A549 (cell line): Measurements from ENCODE around the gene CHST10. TPM values are rescaled to one million over a fixed set of nuclear protein-coding genes. Genes with fewer than 3 reads are reported as not detected.

Experiments
- ATAC-seq, 2 experiments: fragments of 200-7000 bp in 1 of 2; fragments of >200 bp in 1 of 2; cut with Nextera tagmentation in 1 of 2; cut with Tn5 transposase in 1 of 2; 3 replicates each; pipeline versions ENCODE4 v1.8.0 to v1.9.1; 2018 to 2020; ENCODE audit warnings: mild to moderate bottlenecking in 1 of 2, moderate library complexity in 1 of 2
- CTCF ChIA-PET: fragments of 300-600 bp; sonication (Branson Sonifier 250); formaldehyde crosslinking; extraction: SDS; loops from one replicate; lab custom pipeline; 2021; ENCODE audit warnings: antibody characterized with exemption, inconsistent platforms; lab: Yijun Ruan, JAX
- POLR2A ChIA-PET: fragments of 350-600 bp; formaldehyde crosslinking; extraction: SDS; loops from one replicate; lab custom pipeline; 2021; ENCODE audit warnings: antibody characterized with exemption, inconsistent platforms; lab: Yijun Ruan, JAX
- DNase-seq, 2 experiments: peaks; one replicate each; pipeline versions ENCODE4 v3.0.0 to v3.0.0-alpha.2; 2011 to 2016; ENCODE audit warnings: low read depth in 1 of 2, low spot score in 1 of 2
- FAIRE-seq: peaks from 2 replicates; lab custom pipeline; 2011; peaks lifted over from hg19 to GRCh38; lab: Jason Lieb, UNC
- H3K27ac ChIP-seq, 2 experiments: fragments of >200 bp; sonication (Bioruptor Twin); formaldehyde crosslinking; 3 replicates each; pipeline ENCODE4 v1.5.1; 2016 to 2017
- H3K4me1 ChIP-seq: fragments of >200 bp; sonication (Bioruptor Twin); formaldehyde crosslinking; 3 replicates; pipeline ENCODE4 v1.6.1; 2016
- H3K4me2 ChIP-seq: fragments of >200 bp; sonication (Bioruptor Twin); formaldehyde crosslinking; 3 replicates; pipeline ENCODE4 v1.6.1; 2016
- H3K4me3 ChIP-seq: fragments of >200 bp; sonication (Bioruptor Twin); formaldehyde crosslinking; 3 replicates; pipeline ENCODE4 v1.5.1; 2016
- H3K9me3 ChIP-seq: fragments of >200 bp; sonication (Bioruptor Twin); formaldehyde crosslinking; 3 replicates; pipeline ENCODE4 v1.6.1; 2016
- BHLHE40 ChIP-seq: IDR thresholded peaks from 2 replicates; pipeline ENCODE4 v1.6.1; 2012; ENCODE audit warnings: low read depth, low read length, inconsistent platforms
- CBX2 ChIP-seq: fragments of 200-600 bp; sonication (generic); IDR thresholded peaks from 2 replicates; pipeline ENCODE4 v1.6.1; 2016; ENCODE audit warnings: low read depth, mild to moderate bottlenecking, borderline replicate concordance
- CBX8 ChIP-seq: fragments of 200-600 bp; sonication (generic); IDR thresholded peaks from 2 replicates; pipeline ENCODE4 v1.6.1; 2016
- CTCF ChIP-seq: fragments of >200 bp; sonication (Bioruptor Twin); formaldehyde crosslinking; IDR thresholded peaks from 3 replicates; pipeline ENCODE4 v1.5.1; 2016
- E2F6 ChIP-seq: IDR thresholded peaks from 2 replicates; pipeline ENCODE4 v1.6.1; 2012; ENCODE audit warnings: low read depth, borderline replicate concordance
- EHF ChIP-seq: fragments of 250-450 bp; sonication (Bioruptor Pico); IDR thresholded peaks from 2 replicates; pipeline ENCODE4 v1.5.0; 2020; ENCODE audit warnings: mild to moderate bottlenecking
- EHMT2 ChIP-seq: fragments of 200-600 bp; sonication (generic); IDR thresholded peaks from 2 replicates; pipeline ENCODE4 v1.6.1; 2016; ENCODE audit warnings: antibody characterized with exemption, low read depth, mild to moderate bottlenecking, moderate library complexity
- ELK1 ChIP-seq: fragments of 150-350 bp; IDR thresholded peaks from 2 replicates; pipeline ENCODE4 v1.6.1; 2014; ENCODE audit warnings: low read depth, mild to moderate bottlenecking, low read length
- ESRRA ChIP-seq: fragments of 150-350 bp; IDR thresholded peaks from 2 replicates; pipeline ENCODE4 v1.6.1; 2014; ENCODE audit warnings: mild to moderate bottlenecking, low read length, borderline replicate concordance
- FOSB ChIP-seq: fragments of 250-450 bp; sonication (Bioruptor Pico); IDR thresholded peaks from 2 replicates; pipeline ENCODE4 v1.5.0; 2020; ENCODE audit warnings: mild to moderate bottlenecking, moderate library complexity
- FOXS1 ChIP-seq: fragments of 250-450 bp; sonication (Bioruptor Pico); IDR thresholded peaks from 2 replicates; pipeline ENCODE4 v1.5.0; 2020; ENCODE audit warnings: mild to moderate bottlenecking, moderate library complexity
- HEYL ChIP-seq: fragments of 250-450 bp; sonication (Bioruptor Pico); IDR thresholded peaks from 2 replicates; pipeline ENCODE4 v1.8.0; 2021; ENCODE audit warnings: mild to moderate bottlenecking, moderate library complexity
- HOXA7 ChIP-seq: fragments of 250-450 bp; sonication (Bioruptor Pico); IDR thresholded peaks from 2 replicates; pipeline ENCODE4 v1.5.0; 2020; ENCODE audit warnings: mild to moderate bottlenecking, moderate library complexity
- JUN ChIP-seq, 2 experiments: fragments of >200 bp; sonication (Bioruptor Twin); formaldehyde crosslinking; IDR thresholded peaks; 2 replicates in 1 of 2; 3 replicates in 1 of 2; pipeline ENCODE4 v1.6.1; 2016 to 2017
- JUNB ChIP-seq: fragments of >200 bp; sonication (Bioruptor Twin); formaldehyde crosslinking; IDR thresholded peaks from 2 replicates; pipeline ENCODE4 v1.6.1; 2016
- MAFK ChIP-seq: fragments of 450-650 bp; IDR thresholded peaks from 2 replicates; pipeline ENCODE4 v1.6.1; 2014; ENCODE audit not compliant: partially characterized antibody
- MYC ChIP-seq: IDR thresholded peaks from 2 replicates; pipeline ENCODE4 v1.6.1; 2012; ENCODE audit warnings: mild to moderate bottlenecking, inconsistent platforms, low read length, improper control_type of control experiment, borderline replicate concordance
- NPAS2 ChIP-seq: fragments of 250-450 bp; sonication (Bioruptor Pico); IDR thresholded peaks from 2 replicates; pipeline ENCODE4 v1.8.0; 2022; ENCODE audit warnings: mild to moderate bottlenecking, moderate library complexity, borderline replicate concordance
- NR3C1 ChIP-seq: fragments of >200 bp; sonication (Bioruptor Twin); formaldehyde crosslinking; IDR thresholded peaks from 3 replicates; pipeline ENCODE4 v1.6.1; 2017
- PBX3 ChIP-seq: IDR thresholded peaks from 2 replicates; pipeline ENCODE4 v1.6.1; 2012
- PHF8 ChIP-seq: fragments of 200-600 bp; sonication (generic); IDR thresholded peaks from 2 replicates; pipeline ENCODE4 v1.6.1; 2016; ENCODE audit warnings: low read depth, mild to moderate bottlenecking, antibody characterized with exemption, moderate library complexity, borderline replicate concordance
- RAD21 ChIP-seq, 2 experiments: fragments of >200 bp in 1 of 2; sonication (Bioruptor Twin) in 1 of 2; formaldehyde crosslinking in 1 of 2; IDR thresholded peaks in 1 of 2; conservative IDR thresholded peaks in 1 of 2; 2 replicates in 1 of 2; 3 replicates in 1 of 2; pipeline ENCODE4 v1.6.1; 2012 to 2018; ENCODE audit warnings: inconsistent platforms in 1 of 2
- RNF2 ChIP-seq: fragments of 200-600 bp; sonication (generic); IDR thresholded peaks from 2 replicates; pipeline ENCODE4 v1.6.1; 2016; ENCODE audit warnings: low read depth, mild to moderate bottlenecking, antibody characterized with exemption, moderate library complexity, borderline replicate concordance
- SREBF2 ChIP-seq: fragments of 450-650 bp; IDR thresholded peaks from 2 replicates; pipeline ENCODE4 v1.6.1; 2014; ENCODE audit warnings: mild to moderate bottlenecking, moderate library complexity
- TP53 ChIP-seq: fragments of 250-450 bp; sonication (Bioruptor Pico); IDR thresholded peaks from 2 replicates; pipeline ENCODE4 v1.5.0; 2021; ENCODE audit warnings: mild to moderate bottlenecking, moderate library complexity
- USF2 ChIP-seq: fragments of 450-650 bp; IDR thresholded peaks from 2 replicates; pipeline ENCODE4 v1.6.1; 2014; ENCODE audit warnings: antibody characterized with exemption
- ZNF302 ChIP-seq: fragments of 250-450 bp; sonication (Bioruptor Pico); IDR thresholded peaks from 2 replicates; pipeline ENCODE4 v1.9.0; 2021; ENCODE audit warnings: inconsistent platforms, mild to moderate bottlenecking, moderate library complexity
- WGBS: methylation state at CpG from one replicate; pipeline ENCODE4 v1.1.6; 2017; ENCODE audit errors: missing lambda C conversion rate; 5-methylcytosine and 5-hydroxymethylcytosine counted together
- polyA plus RNA-seq, 4 experiments: library from polyadenylated mRNA; depleted of rRNA in 3 of 4; stranded (reverse); fragments of >200 nt; fragmentation: RNase III in 1 of 4; extraction: RNeasy Plus Mini Kit Qiagen cat#74134 plus additional on column Dnase treatment in 1 of 4; gene quantifications; 2 replicates in 3 of 4; 3 replicates in 1 of 4; pipeline ENCODE4 v1.2.3, GENCODE V29; 2011 to 2017

The CHST10 gene
- polyA plus RNA-seq, 2 of the 4 experiments (the other 2 are of a cell fraction) = 16.6 to 24.0 TPM

- Histone ChIP-seq H3K4me3 (peak overlapping the region; percentile 79), H3K9me3 (no peaks in the 10 kb centered on the region), H3K4me2 (peak overlapping the region; percentile 96), H3K27ac (peak overlapping the region; percentile 86 to 97), H3K4me1 (peaks cover 8% of the 10 kb centered on the region; the same call in 1 of the 3 replicates)
- ChIA-PET POLR2A (interaction anchor here (1.1 to 1.7 kb wide), 3 partner anchors 125 to 154 kb away, joined by 3 to 12 read pairs (median 12); partner anchors contain the start of gene PDCL3), CTCF (interaction anchor here (0.6 to 1.9 kb wide), 5 partner anchors 12 to 156 kb away, joined by 3 to 7 read pairs (median 6); partner anchors contain the start of gene PDCL3)
- TF ChIP-seq NR3C1 (no peak), CBX2 (no peak), TP53 (CRISPR knock-in tag) (no peak), FOXS1 (CRISPR knock-in tag) (no peak), SREBF2 (no peak), BHLHE40 (no peak), EHMT2 (no peak), ZNF302 (CRISPR knock-in tag) (no peak), USF2 (no peak), FOSB (CRISPR knock-in tag) (no peak), RAD21 (conservative IDR thresholded peaks at IDR 0.05 in 1 of 2, IDR thresholded peaks at IDR 0.05 in 1 of 2) (no peak; a peak in 1 of 5 replicates), PHF8 (no peak), ELK1 (no peak), E2F6 (no peak), NPAS2 (CRISPR knock-in tag) (no peak), MYC (no peak)
- no peak for FAIRE-seq
- DNase-seq = no peak
- ATAC-seq = peak in 1 of 2 experiments; percentile 40; a peak in 3 of 6 replicates
- 13% methylated on average over 5 of the region's 5 CpGs for WGBS
Measured at GRCh38 chr2:100416397-100416934, 1.0 kb downstream of the CHST10 start.

- no peaks in the 10 kb centered on the region for H3K9me3 ChIP-seq
- CTCF ChIA-PET = interaction anchor here (1.1 kb wide), 1 partner anchor 9 kb away, joined by 3 read pairs; no protein-coding TSS in a partner anchor
- POLR2A ChIA-PET = no interaction called here
- DNase-seq = no peak
- no peak for TF ChIP-seq CTCF
- TF ChIP-seq E2F6 = no peak
- TF ChIP-seq RAD21 (conservative IDR thresholded peaks at IDR 0.05 in 1 of 2, IDR thresholded peaks at IDR 0.05 in 1 of 2) = no peak
- TF ChIP-seq MYC = no peak
- TF ChIP-seq PBX3 = no peak
- TF ChIP-seq CBX2 = no peak
- no peak for TF ChIP-seq JUN (IDR thresholded peaks at IDR 0.05)
- TF ChIP-seq HOXA7 = no peak
- TF ChIP-seq HEYL (CRISPR knock-in tag) = no peak
- no peak for TF ChIP-seq EHF (CRISPR knock-in tag)
- no peak for TF ChIP-seq RNF2
- TF ChIP-seq JUNB = no peak
- TF ChIP-seq ESRRA = no peak
- no peak for TF ChIP-seq CBX8
- no peak for TF ChIP-seq MAFK
- FAIRE-seq = no peak
- no peak overlapping the region for H3K27ac ChIP-seq
- H3K4me1 ChIP-seq = peaks cover 11% of the 10 kb centered on the region; the same call in 1 of the 3 replicates
- H3K4me2 ChIP-seq = no peak overlapping the region
- 91% methylated on average over 4 of the region's 4 CpGs for WGBS
- H3K4me3 ChIP-seq = no peak overlapping the region
- no peak for ATAC-seq
Measured at GRCh38 chr2:100413571-100413970, 3.9 kb downstream of the CHST10 start.
